Ovary (tissue), 10 donors: ENCODE data around the gene OSTF1. TPM values are rescaled to one million over a fixed set of nuclear protein-coding genes. Genes with fewer than 3 reads are reported as not detected.

ENCODE experiments used
- DNase-seq, 5 donors: peaks; one replicate each; pipeline ENCODE4 v3.0.0-alpha.2; 2019 to 2020
- H3K27ac ChIP-seq, 2 donors: fragments of 200-600 bp; one replicate each; pipeline versions ENCODE4 v1.5.1 to v1.8.0; 2019 to 2022
- H3K27me3 ChIP-seq: fragments of 200-600 bp; one replicate; pipeline ENCODE4 v1.8.0; 2022
- H3K36me3 ChIP-seq: fragments of 200-600 bp; sonication (generic); one replicate; pipeline ENCODE4 v1.5.1; 2019
- H3K4me1 ChIP-seq: one replicate; pipeline ENCODE4 v1.8.1; 2013; ENCODE audit warnings: mild to moderate bottlenecking, moderate library complexity; ENCODE audit not compliant: insufficient read depth
- H3K4me3 ChIP-seq: fragments of 200-600 bp; sonication (generic); one replicate; pipeline ENCODE4 v1.5.1; 2017
- H3K9me3 ChIP-seq, 2 donors: fragments of 200-600 bp in 1 of 2; sonication (generic) in 1 of 2; one replicate each; pipeline versions ENCODE4 v1.5.1 to v1.8.1; 2013 to 2019; ENCODE audit warnings: mild to moderate bottlenecking in 1 of 2, moderate library complexity in 1 of 2
- CTCF ChIP-seq, 3 donors: fragments of 450-650 bp in 2 of 3; fragments of 200-600 bp in 1 of 3; IDR thresholded peaks; one replicate each; pipeline versions ENCODE4 v1.5.1 to v1.8.0; 2016 to 2022; ENCODE audit warnings: antibody characterized with exemption in 3 of 3, mild to moderate bottlenecking in 1 of 3
- EP300 ChIP-seq: sonication (generic); formaldehyde crosslinking; IDR thresholded peaks from one replicate; pipeline ENCODE4 v1.6.1; 2017; ENCODE audit warnings: antibody characterized with exemption
- POLR2A ChIP-seq: fragments of 450-650 bp; IDR thresholded peaks from one replicate; pipeline ENCODE4 v1.6.1; 2017; ENCODE audit warnings: antibody characterized with exemption, mild to moderate bottlenecking, moderate library complexity
- WGBS, 3 donors: extraction: QIAGEN DNeasy Blood & Tissue Kit in 1 of 3; methylation state at CpG; one replicate each; pipeline versions ENCODE4 v1.1.5 to v1.1.7; 2013 to 2017; 5-methylcytosine and 5-hydroxymethylcytosine counted together
- intact Hi-C, 4 donors: fragments of 100-400 bp; cut with DNase I; formaldehyde crosslinking; loops; one replicate each; pipeline versions ENCODE4 v1.11.0 to v1.15.1; 2022 to 2023
- long read RNA-seq, 3 donors: library from polyadenylated mRNA in 2 of 3; unstranded in 2 of 3; transcript quantifications; one replicate each; pipeline ENCODE4 v2.0.0 and lab custom pipeline, GENCODE V29; 2021 to 2026
- polyA plus RNA-seq, 2 donors: library from polyadenylated mRNA; stranded (reverse); fragments of 200-250 nt in 1 of 2; fragments of 350-450 nt in 1 of 2; fragmentation: Illumina TruSeq in 1 of 2; extraction: RNeasy Lipid Tissue Mini Kit (QIAGEN cat#74804) in 1 of 2; gene quantifications; one replicate each; pipeline ENCODE4 v1.2.3, GENCODE V29; 2013 to 2014
- total RNA-seq, 7 donors: library from RNA; depleted of rRNA in 2 of 7; stranded (reverse); fragments of >200 nt in 2 of 7; fragmentation: NEBNext Ultra II Directional in 3 of 7; extraction: Animal tissue kit (Norgen Biotek cat#: 25700) in 3 of 7; gene quantifications; one replicate each; pipeline versions ENCODE4 v1.1.0 to v1.2.4, GENCODE V29; 2016 to 2023
- donor health status: DM: no; HTN: no; CAD: no; lungs with moderate emphysema.
- donor health status: DM: no; HTN: no; CAD: no.
- donor health status: Bipolar disorder and iron deficiency.
- donor health status: DM: yes; HTN: yes; CAD: no.
- donor health status: DM: no; HTN: no; CAD: no.
- donor health status: DM: yes; HTN: yes; CAD: no.

OSTF1 gene
- total RNA-seq (10 to 100 TPM; 15.1 to 46.9 (median 20.0) TPM), polyA plus RNA-seq (10 to 100 TPM; 16.3 to 43.2 TPM)
- long read RNA-seq, donor 1, transcript OSTF1-201 (10 exons, 1,319 nt), result major isoform, 55 of 62 reads
- long read RNA-seq, donor 1, partial matches to known transcripts, result 0 of 62 reads
- long read RNA-seq, donor 1, other reads (novel, unspliced or antisense), result 7 of 62 reads
- long read RNA-seq, donor 2, transcript OSTF1-201 (10 exons, 1,319 nt), result major isoform, 9 of 9 reads
- long read RNA-seq, donor 2, partial matches to known transcripts, result 0 of 9 reads
- long read RNA-seq, donor 2, other reads (novel, unspliced or antisense), result 0 of 9 reads
- long read RNA-seq, donor 3, transcript OSTF1-201 (10 exons, 1,319 nt), result major isoform, 20 of 26 reads
- long read RNA-seq, donor 3, partial matches to known transcripts, result 0 of 26 reads
- long read RNA-seq, donor 3, other reads (novel, unspliced or antisense), result 6 of 26 reads

GRCh38 chr9:75087824-75088645 lies at the start of gene OSTF1, which contains the start of gene NMRK1:
Gene OSTF1, plus strand, starts transcription at chr9:75088514. Its CDS starts 179 bp downstream, at chr9:75088693.
Gene NMRK1, minus strand, starts transcription at chr9:75088155. Its CDS starts 5,040 bp downstream, at chr9:75083115.
- peak; percentile 84 for TF ChIP-seq POLR2A
- no peak for TF ChIP-seq EP300
- Histone ChIP-seq H3K4me3 (peak within 1 kb of the TSS; percentile 94), H3K9me3 (no peaks in the 10 kb centered on the region), H3K4me1 (peaks cover 13% of the 10 kb centered on the region), H3K27ac (peak within 1 kb of the TSS; percentile 86 to 97), H3K36me3 (no peaks in the 10 kb centered on the region), H3K27me3 (no peaks in the 10 kb centered on the region)
- 0% methylated on average over 76 to 93 of the region's 93 CpGs for WGBS, 3 donors
- peak; percentile 94 to 97 (median 95) for DNase-seq
- intact Hi-C loops, result loop anchor here in 1 of 4 donors (10.0 kb wide), 1 partner anchor 133 kb away; the partner anchor contains the start of gene C9orf40

- Histone ChIP-seq H3K4me1 (no peaks in the 10 kb centered on the region), H3K36me3 (no peaks in the 10 kb centered on the region), H3K9me3 (no peaks in the 10 kb centered on the region), H3K27me3 (no peaks in the 10 kb centered on the region), H3K4me3 (no peak overlapping the region), H3K27ac (no peak overlapping the region)
- no peak for DNase-seq
- intact Hi-C loops, result no loop called here
- no peak for TF ChIP-seq CTCF (IDR thresholded peaks at IDR 0.05)
- no peak for TF ChIP-seq EP300
- TF ChIP-seq POLR2A, result no peak
- WGBS, 3 donors, result 25 to 41% (median 35%) methylated on average over 3 of the region's 3 CpGs
Measured at GRCh38 chr9:75039009-75039408, 49.3 kb upstream of the OSTF1 start.

GRCh38 chr9:75039801-75040200 lies 48.5 kb upstream of the OSTF1 start:
- Histone ChIP-seq H3K27me3 (no peaks in the 10 kb centered on the region), H3K4me3 (no peak overlapping the region), H3K4me1 (no peaks in the 10 kb centered on the region), H3K36me3 (no peaks in the 10 kb centered on the region), H3K27ac (no peak overlapping the region), H3K9me3 (no peaks in the 10 kb centered on the region)
- DNase-seq, result no peak
- WGBS, 3 donors, result 77 to 86% (median 83%) methylated on average over 3 of the region's 3 CpGs
- TF ChIP-seq EP300 (no peak), CTCF (IDR thresholded peaks at IDR 0.05) (no peak), POLR2A (no peak)
- intact Hi-C loops, result no loop called here

GRCh38 chr9:75041041-75041440 lies 47.3 kb upstream of the OSTF1 start:
- Histone ChIP-seq H3K9me3 (no peaks in the 10 kb centered on the region), H3K27me3 (no peaks in the 10 kb centered on the region), H3K36me3 (no peaks in the 10 kb centered on the region), H3K4me3 (no peak overlapping the region), H3K27ac (no peak overlapping the region), H3K4me1 (no peaks in the 10 kb centered on the region)
- WGBS, 3 donors, result 70 to 78% (median 76%) methylated on average over 1 of the region's 1 CpG
- TF ChIP-seq CTCF (IDR thresholded peaks at IDR 0.05) (no peak), POLR2A (no peak), EP300 (no peak)
- DNase-seq, result no peak
- intact Hi-C loops, result no loop called here
